MM.1S (cell line): Measurements from ENCODE around the gene SRD5A2.

Source experiments
- DNase-seq: peaks from one replicate; pipeline ENCODE4 v3.0.0-alpha.2; 2015
- H2AFZ ChIP-seq: fragments of 300-600 bp; sonication (generic); 2 replicates; pipeline ENCODE4 v1.6.0; 2016; ENCODE audit warnings: antibody characterized with exemption, low read length
- H3F3A ChIP-seq: fragments of 300-600 bp; sonication (generic); 2 replicates; pipeline ENCODE4 v1.6.1; 2016; ENCODE audit warnings: mild to moderate bottlenecking, antibody characterized with exemption, low read length, moderate library complexity, mixed read lengths; ENCODE audit not compliant: insufficient read depth
- H3K27ac ChIP-seq: fragments of 300-600 bp; sonication (generic); 2 replicates; pipeline ENCODE4 v1.5.1; 2016; ENCODE audit warnings: mild to moderate bottlenecking, low read length
- H3K27me3 ChIP-seq: fragments of 300-600 bp; sonication (generic); replicated peaks from 2 replicates; pipeline ENCODE4 v1.6.0; 2016; ENCODE audit warnings: low read length; ENCODE audit not compliant: insufficient read depth
- H3K36me3 ChIP-seq: fragments of 300-600 bp; sonication (generic); replicated peaks from 2 replicates; pipeline ENCODE4 v1.6.1; 2016; ENCODE audit warnings: mild to moderate bottlenecking, low read length, mixed read lengths; ENCODE audit not compliant: insufficient read depth
- H3K4me1 ChIP-seq: fragments of 300-600 bp; sonication (generic); 2 replicates; pipeline ENCODE4 v1.6.1; 2016; ENCODE audit warnings: low read length, mixed read lengths
- H3K4me2 ChIP-seq: fragments of 300-600 bp; sonication (generic); 2 replicates; pipeline ENCODE4 v1.6.0; 2016; ENCODE audit warnings: low read depth, low read length
- H3K4me3 ChIP-seq: fragments of 300-600 bp; sonication (generic); 2 replicates; pipeline ENCODE4 v1.5.1; 2016; ENCODE audit warnings: low read length, mixed read lengths
- H3K79me2 ChIP-seq: fragments of 300-600 bp; sonication (generic); 2 replicates; pipeline ENCODE4 v1.6.1; 2016; ENCODE audit warnings: mixed run types, low read length, mixed read lengths
- H3K9ac ChIP-seq: fragments of 300-600 bp; sonication (generic); 2 replicates; pipeline ENCODE4 v1.6.1; 2016; ENCODE audit warnings: low read length, mixed read lengths
- H3K9me2 ChIP-seq: fragments of 300-600 bp; sonication (generic); replicated peaks from 2 replicates; pipeline ENCODE4 v1.6.1; 2016; ENCODE audit warnings: mild to moderate bottlenecking, low read length, mixed read lengths; ENCODE audit not compliant: insufficient read depth
- H3K9me3 ChIP-seq: fragments of 300-600 bp; sonication (generic); replicated peaks from 2 replicates; pipeline ENCODE4 v1.6.1; 2016; ENCODE audit warnings: mild to moderate bottlenecking, low read length, mixed read lengths; ENCODE audit not compliant: insufficient read depth
- H4K20me1 ChIP-seq: fragments of 300-600 bp; sonication (generic); 2 replicates; pipeline ENCODE4 v1.6.1; 2016; ENCODE audit warnings: mild to moderate bottlenecking, low read length, moderate library complexity, mixed read lengths; ENCODE audit not compliant: insufficient read depth
- EZH2 ChIP-seq: fragments of 300-600 bp; sonication (generic); optimal IDR thresholded peaks from 2 replicates; pipeline ENCODE3; 2017; ENCODE audit warnings: low read depth, mild to moderate bottlenecking, antibody characterized with exemption, low read length, mixed read lengths
- EZH2phosphoT487 ChIP-seq: fragments of 300-600 bp; sonication (generic); IDR thresholded peaks from 2 replicates; pipeline ENCODE4 v1.6.1; 2018; ENCODE audit warnings: antibody characterized with exemption, low read length
- TF ChIP-seq, protein P1 (sequence below): fragments of 300-600 bp; sonication (generic); IDR thresholded peaks from 2 replicates; pipeline ENCODE4 v1.5.1; 2016; ENCODE audit warnings: antibody characterized with exemption, low read length, mixed read lengths

Gene SRD5A2

DNA sequence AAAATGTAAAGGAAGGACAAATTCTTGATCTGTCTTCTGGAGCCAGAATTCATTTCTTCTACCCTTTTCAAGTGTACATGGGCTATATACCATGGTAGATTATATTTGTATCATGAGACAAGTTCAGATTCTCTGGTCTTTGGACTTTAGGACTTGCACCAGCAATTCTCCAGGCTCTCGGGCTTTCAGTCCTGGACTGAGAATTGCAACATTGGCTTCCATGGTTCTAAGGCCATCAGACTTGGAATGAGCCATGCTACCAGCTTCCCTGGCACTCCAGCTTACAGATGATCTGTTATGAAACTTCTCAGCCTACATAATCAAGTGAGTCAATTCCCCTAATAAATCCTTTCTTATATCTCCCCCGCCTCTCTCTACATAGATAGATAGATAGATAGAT lies 33.3 kb downstream of the SRD5A2 start:
- DNase-seq = no peak
- no peaks in the 10 kb centered on the region for H3K4me1 ChIP-seq
- no peaks in the 10 kb centered on the region for H3K36me3 ChIP-seq
- H3K79me2 ChIP-seq = no peaks in the 10 kb centered on the region
- no peaks in the 10 kb centered on the region for H3F3A ChIP-seq
- no peak overlapping the region for H3K4me3 ChIP-seq
- no peaks in the 10 kb centered on the region for H4K20me1 ChIP-seq
- no peaks in the 10 kb centered on the region for H3K27me3 ChIP-seq
- H3K4me2 ChIP-seq = no peak overlapping the region
- H3K9ac ChIP-seq = no peak overlapping the region
- H2AFZ ChIP-seq = no peak overlapping the region
- H3K27ac ChIP-seq = no peak overlapping the region
- TF ChIP-seq EZH2 (no peak), EZH2phosphoT487 (no peak)
- no peaks in the 10 kb centered on the region for H3K9me2 ChIP-seq
- no peaks in the 10 kb centered on the region for H3K9me3 ChIP-seq

DNA sequence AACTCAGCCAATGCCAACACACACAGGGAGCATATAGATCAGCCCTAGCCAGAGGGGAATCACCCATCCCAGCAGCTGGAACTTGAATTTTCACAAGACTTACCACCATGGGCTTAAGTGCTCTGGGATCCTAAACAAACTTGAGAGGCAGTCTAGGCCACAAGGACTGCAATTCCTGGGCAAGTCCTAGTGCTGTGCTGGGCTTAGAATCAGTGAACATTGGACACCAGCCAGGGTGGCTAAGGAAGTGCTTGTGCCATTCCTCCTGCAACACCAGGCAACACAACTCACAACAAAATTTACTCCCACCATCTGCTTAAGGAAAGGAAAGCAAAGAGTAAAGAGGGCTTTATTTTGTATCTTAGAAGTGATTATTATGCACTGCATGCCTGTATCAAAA lies 38.9 kb downstream of the SRD5A2 start:
- H3K27me3 ChIP-seq = no peaks in the 10 kb centered on the region
- H4K20me1 ChIP-seq = no peaks in the 10 kb centered on the region
- no peak overlapping the region for H3K27ac ChIP-seq
- no peak overlapping the region for H3K4me2 ChIP-seq
- no peaks in the 10 kb centered on the region for H3K9me3 ChIP-seq
- no peaks in the 10 kb centered on the region for H3K4me1 ChIP-seq
- H2AFZ ChIP-seq = no peak overlapping the region
- H3K79me2 ChIP-seq = no peaks in the 10 kb centered on the region
- no peaks in the 10 kb centered on the region for H3F3A ChIP-seq
- H3K9me2 ChIP-seq = no peaks in the 10 kb centered on the region
- H3K9ac ChIP-seq = no peak overlapping the region
- H3K4me3 ChIP-seq = no peak overlapping the region
- DNase-seq = no peak
- TF ChIP-seq EZH2phosphoT487 (no peak), EZH2 (no peak)
- TF ChIP-seq, protein P1, sequence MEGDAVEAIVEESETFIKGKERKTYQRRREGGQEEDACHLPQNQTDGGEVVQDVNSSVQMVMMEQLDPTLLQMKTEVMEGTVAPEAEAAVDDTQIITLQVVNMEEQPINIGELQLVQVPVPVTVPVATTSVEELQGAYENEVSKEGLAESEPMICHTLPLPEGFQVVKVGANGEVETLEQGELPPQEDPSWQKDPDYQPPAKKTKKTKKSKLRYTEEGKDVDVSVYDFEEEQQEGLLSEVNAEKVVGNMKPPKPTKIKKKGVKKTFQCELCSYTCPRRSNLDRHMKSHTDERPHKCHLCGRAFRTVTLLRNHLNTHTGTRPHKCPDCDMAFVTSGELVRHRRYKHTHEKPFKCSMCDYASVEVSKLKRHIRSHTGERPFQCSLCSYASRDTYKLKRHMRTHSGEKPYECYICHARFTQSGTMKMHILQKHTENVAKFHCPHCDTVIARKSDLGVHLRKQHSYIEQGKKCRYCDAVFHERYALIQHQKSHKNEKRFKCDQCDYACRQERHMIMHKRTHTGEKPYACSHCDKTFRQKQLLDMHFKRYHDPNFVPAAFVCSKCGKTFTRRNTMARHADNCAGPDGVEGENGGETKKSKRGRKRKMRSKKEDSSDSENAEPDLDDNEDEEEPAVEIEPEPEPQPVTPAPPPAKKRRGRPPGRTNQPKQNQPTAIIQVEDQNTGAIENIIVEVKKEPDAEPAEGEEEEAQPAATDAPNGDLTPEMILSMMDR = no peak
- no peaks in the 10 kb centered on the region for H3K36me3 ChIP-seq

DNA sequence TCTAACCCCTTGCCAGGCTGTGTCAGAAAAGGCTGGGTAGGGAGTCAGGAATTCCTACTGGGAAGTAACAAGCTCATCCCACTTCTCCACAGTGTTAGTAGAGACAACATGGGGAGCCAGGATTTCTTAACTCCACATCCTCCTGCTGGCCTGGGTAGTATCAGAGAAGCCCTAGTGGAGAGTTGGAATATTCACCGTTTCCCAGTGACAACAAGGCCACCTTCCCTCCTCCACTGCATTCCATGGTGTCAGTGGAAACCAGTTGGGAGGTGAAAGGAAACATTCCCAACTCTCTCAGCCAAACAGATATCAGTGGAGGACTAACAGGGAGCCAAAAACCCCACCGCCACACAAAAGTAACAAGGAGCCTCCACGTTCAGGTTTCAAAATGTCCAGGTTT lies 41.2 kb downstream of the SRD5A2 start:
- DNase-seq = no peak
- no peaks in the 10 kb centered on the region for H3K4me1 ChIP-seq
- no peak overlapping the region for H3K4me2 ChIP-seq
- no peaks in the 10 kb centered on the region for H3K79me2 ChIP-seq
- no peaks in the 10 kb centered on the region for H3K36me3 ChIP-seq
- H4K20me1 ChIP-seq = no peaks in the 10 kb centered on the region
- no peak overlapping the region for H2AFZ ChIP-seq
- no peaks in the 10 kb centered on the region for H3K9me3 ChIP-seq
- H3K9me2 ChIP-seq = no peaks in the 10 kb centered on the region
- no peaks in the 10 kb centered on the region for H3K27me3 ChIP-seq
- H3F3A ChIP-seq = no peaks in the 10 kb centered on the region
- TF ChIP-seq EZH2phosphoT487 (no peak), EZH2 (no peak)
- TF ChIP-seq, protein P1 = no peak
- no peak overlapping the region for H3K27ac ChIP-seq
- H3K4me3 ChIP-seq = no peak overlapping the region
- no peak overlapping the region for H3K9ac ChIP-seq

DNA sequence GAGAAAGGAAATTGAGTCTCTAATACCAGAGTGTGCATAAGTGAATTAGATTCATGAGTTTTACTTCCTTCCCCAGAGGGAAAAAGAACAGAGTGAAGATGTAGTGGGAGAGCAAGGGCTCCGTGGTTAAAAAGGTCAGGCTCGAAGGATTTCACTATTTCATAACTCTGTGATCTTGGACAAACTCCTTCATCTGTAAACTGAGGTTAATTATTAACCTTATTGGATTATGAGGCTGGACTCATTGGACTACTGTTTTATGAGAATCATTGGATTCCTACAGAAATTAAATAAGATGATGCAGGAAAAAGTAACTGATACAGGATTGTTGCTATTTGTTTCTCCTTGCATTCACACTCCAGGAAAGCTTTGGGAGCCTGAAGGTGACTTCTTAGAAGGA lies 45.0 kb downstream of the SRD5A2 start:
- Histone ChIP-seq H3K27me3 (no peaks in the 10 kb centered on the region), H3K4me1 (no peaks in the 10 kb centered on the region), H4K20me1 (no peaks in the 10 kb centered on the region), H3K79me2 (no peaks in the 10 kb centered on the region), H3K36me3 (no peaks in the 10 kb centered on the region), H3K4me2 (no peak overlapping the region), H3K9me3 (no peaks in the 10 kb centered on the region), H2AFZ (no peak overlapping the region), H3F3A (no peaks in the 10 kb centered on the region), H3K9me2 (no peaks in the 10 kb centered on the region), H3K27ac (no peak overlapping the region), H3K4me3 (no peak overlapping the region), H3K9ac (no peak overlapping the region)
- TF ChIP-seq EZH2 = no peak
- TF ChIP-seq, protein P1 = no peak
- TF ChIP-seq EZH2phosphoT487 = no peak
- no peak for DNase-seq
